Uterus (tissue), 4 donors: ENCODE measurements around the gene WBP2. TPM values are rescaled to one million over a fixed set of nuclear protein-coding genes. Genes with fewer than 3 reads are reported as not detected.

Source experiments
- DNase-seq, 2 donors: peaks; one replicate each; pipeline ENCODE4 v3.0.0-alpha.2; 2019 to 2020
- H3K27ac ChIP-seq, 2 donors: fragments of 200-600 bp; sonication (generic); 1 replicate in 1 of 2; 2 replicates in 1 of 2; pipeline ENCODE4 v1.5.1; 2016 to 2018
- H3K27me3 ChIP-seq, 2 donors: fragments of 200-600 bp; sonication (generic); one replicate each; pipeline ENCODE4 v1.5.1; 2018 to 2019; ENCODE audit warnings: control low read depth in 1 of 2
- H3K36me3 ChIP-seq, 2 donors: fragments of 200-600 bp; sonication (generic); one replicate each; pipeline ENCODE4 v1.5.1; 2019; ENCODE audit warnings: control low read depth in 1 of 2
- H3K4me1 ChIP-seq, 2 donors: fragments of 200-600 bp; sonication (generic); one replicate each; pipeline ENCODE4 v1.5.1; 2018 to 2019; ENCODE audit warnings: control low read depth in 1 of 2
- H3K4me3 ChIP-seq, 2 donors: fragments of 200-600 bp; sonication (generic); 1 replicate in 1 of 2; 2 replicates in 1 of 2; pipeline ENCODE4 v1.5.1; 2018 to 2019; ENCODE audit warnings: mild to moderate bottlenecking in 1 of 2
- H3K9me3 ChIP-seq, 2 donors: fragments of 200-600 bp; sonication (generic); one replicate each; pipeline ENCODE4 v1.5.1; 2019; ENCODE audit warnings: control low read depth in 1 of 2
- CTCF ChIP-seq, 4 experiments: fragments of 200-600 bp in 2 of 4; fragments of 450-650 bp in 2 of 4; sonication (generic) in 2 of 4; IDR thresholded peaks; one replicate each; pipeline ENCODE4 v1.5.1; 2016 to 2019; ENCODE audit warnings: antibody characterized with exemption in 4 of 4, mild to moderate bottlenecking in 2 of 4, moderate library complexity in 1 of 4
- POLR2A ChIP-seq, 2 donors: fragments of 450-650 bp; IDR thresholded peaks; one replicate each; pipeline ENCODE4 v1.6.1; 2016; ENCODE audit warnings: antibody characterized with exemption in 2 of 2, mild to moderate bottlenecking in 1 of 2, moderate library complexity in 1 of 2
- intact Hi-C: fragments of 100-400 bp; cut with DNase I; formaldehyde crosslinking; loops from one replicate; pipeline ENCODE4 v1.15.1; 2023; ENCODE audit warnings: low total_unique reads
- total RNA-seq, 4 donors: library from RNA; depleted of rRNA in 3 of 4; stranded (reverse); fragments of >200 nt in 3 of 4; gene quantifications; one replicate each; pipeline versions ENCODE4 v1.1.0 to v1.2.4, GENCODE V29; 2014 to 2023
- donor health status: DM: yes; HTN: yes; CAD: no.

WBP2 gene
- total RNA-seq, 4 donors from 2014 or later, result 19.7 to 115 (median 34.5) TPM

GRCh38 chr17:75893305-75894048, 38.3 kb upstream of the WBP2 start:
- peaks cover 0 to 13% of the 10 kb centered on the region in 2 donors for H3K4me1 ChIP-seq

GRCh38 chr17:75892556-75893224, 37.6 kb upstream of the WBP2 start:
- no peak overlapping the region for H3K27ac ChIP-seq
- no peaks in the 10 kb centered on the region for H3K27me3 ChIP-seq
- DNase-seq, result no peak
- H3K4me1 ChIP-seq, result peaks cover 0 to 13% of the 10 kb centered on the region in 2 donors
- intact Hi-C loops, result loop anchor here (10.0 kb wide), 1 partner anchor 48 kb away; the partner anchor contains the start of gene UNC13D
- H3K36me3 ChIP-seq, result no peaks in the 10 kb centered on the region
- TF ChIP-seq CTCF (IDR thresholded peaks at IDR 0.05) (no peak), POLR2A (IDR thresholded peaks at IDR 0.05) (no peak)
- no peaks in the 10 kb centered on the region for H3K9me3 ChIP-seq
- no peak overlapping the region for H3K4me3 ChIP-seq

More at GRCh38 chr17:75893305-75894048, 38.3 kb upstream of the WBP2 start:
- no peaks in the 10 kb centered on the region for H3K36me3 ChIP-seq
- intact Hi-C loops, result loop anchor here (10.0 kb wide), 1 partner anchor 49 kb away; the partner anchor contains the start of gene UNC13D
- H3K27ac ChIP-seq, result no peak overlapping the region
- H3K9me3 ChIP-seq, result no peaks in the 10 kb centered on the region
- H3K4me3 ChIP-seq, result no peak overlapping the region
- no peak for DNase-seq
- TF ChIP-seq CTCF (IDR thresholded peaks at IDR 0.05) (no peak), POLR2A (IDR thresholded peaks at IDR 0.05) (no peak)
- H3K27me3 ChIP-seq, result no peaks in the 10 kb centered on the region

GRCh38 chr17:75891605-75892555, 36.7 kb upstream of the WBP2 start:
- peaks cover 0 to 13% of the 10 kb centered on the region in 2 donors for H3K4me1 ChIP-seq
- no peak for DNase-seq
- H3K27ac ChIP-seq, result no peak overlapping the region
- intact Hi-C loops, result loop anchor here (10.0 kb wide), 1 partner anchor 47 kb away; the partner anchor contains the start of gene UNC13D
- no peaks in the 10 kb centered on the region for H3K36me3 ChIP-seq
- TF ChIP-seq CTCF (IDR thresholded peaks at IDR 0.05) (no peak), POLR2A (IDR thresholded peaks at IDR 0.05) (no peak)
- H3K27me3 ChIP-seq, result no peaks in the 10 kb centered on the region
- no peak overlapping the region for H3K4me3 ChIP-seq
- H3K9me3 ChIP-seq, result no peaks in the 10 kb centered on the region

GRCh38 chr17:75891022-75891604, 36.0 kb upstream of the WBP2 start:
- no peak overlapping the region for H3K27ac ChIP-seq
- no peaks in the 10 kb centered on the region for H3K36me3 ChIP-seq
- no peak for DNase-seq
- H3K9me3 ChIP-seq, result no peaks in the 10 kb centered on the region
- H3K4me1 ChIP-seq, result peaks cover 0 to 13% of the 10 kb centered on the region in 2 donors
- no peaks in the 10 kb centered on the region for H3K27me3 ChIP-seq
- no peak overlapping the region for H3K4me3 ChIP-seq
- intact Hi-C loops, result loop anchor here (10.0 kb wide), 1 partner anchor 46 kb away; the partner anchor contains the start of gene UNC13D
- TF ChIP-seq CTCF (IDR thresholded peaks at IDR 0.05), result no peak
- no peak for TF ChIP-seq POLR2A (IDR thresholded peaks at IDR 0.05)
